ENCODE results near the gene EIF4E3.

EIF4E3 gene

GRCh38 chr3:71685686-71686085 is 39.5 kb downstream of the EIF4E3 start:
- no peak for DNase-seq

- no peak for DNase-seq
These were observed 40.3 kb downstream of the EIF4E3 start for GRCh38 chr3:71684757-71685386.

GRCh38 chr3:71684046-71684756 is 41.0 kb downstream of the EIF4E3 start:
- no peak for DNase-seq

GRCh38 chr3:71681224-71681668 is 44.0 kb downstream of the EIF4E3 start:
- peak; percentile 81 for DNase-seq

GRCh38 chr3:71680603-71681002 is 44.6 kb downstream of the EIF4E3 start:
- no peak for DNase-seq

GRCh38 chr3:71676931-71677330 is 48.3 kb downstream of the EIF4E3 start:
- no peak for DNase-seq

- no peak for DNase-seq
These were observed 51.7 kb downstream of the EIF4E3 start for GRCh38 chr3:71673486-71673885.

- no peak for DNase-seq
These were observed 52.4 kb downstream of the EIF4E3 start for GRCh38 chr3:71672807-71673206.

- no peak for DNase-seq
These were observed 52.9 kb downstream of the EIF4E3 start for GRCh38 chr3:71672340-71672739.

- no peak for DNase-seq
These were observed 53.9 kb downstream of the EIF4E3 start for GRCh38 chr3:71671216-71671845.

GRCh38 chr3:71662568-71662967 is 62.6 kb downstream of the EIF4E3 start:
- DNase-seq, result no peak

- DNase-seq, result no peak
These were observed 63.1 kb downstream of the EIF4E3 start for GRCh38 chr3:71662056-71662455.

- no peak for DNase-seq
These were observed 65.2 kb downstream of the EIF4E3 start for GRCh38 chr3:71659864-71660591.

GRCh38 chr3:71657831-71658530 is 67.2 kb downstream of the EIF4E3 start:
- DNase-seq, result no peak

GRCh38 chr3:71655061-71655460 is 70.1 kb downstream of the EIF4E3 start:
- DNase-seq, result no peak

- DNase-seq, result no peak
These were observed 71.8 kb downstream of the EIF4E3 start for GRCh38 chr3:71653414-71653807.

- DNase-seq, result peak; percentile 83
These were observed 72.3 kb downstream of the EIF4E3 start for GRCh38 chr3:71652781-71653413.

- no peak for DNase-seq
These were observed 73.6 kb downstream of the EIF4E3 start for GRCh38 chr3:71651625-71652024.

- no peak for DNase-seq
These were observed 74.8 kb downstream of the EIF4E3 start for GRCh38 chr3:71650372-71650771.

GRCh38 chr3:71649757-71650156 is 75.4 kb downstream of the EIF4E3 start:
- DNase-seq, result no peak

GRCh38 chr3:71647751-71648150 is 77.5 kb downstream of the EIF4E3 start:
- DNase-seq, result no peak

GRCh38 chr3:71646971-71647370 is 78.2 kb downstream of the EIF4E3 start:
- DNase-seq, result no peak
